ENCODE results near the gene TSPY1.
"Not testable (repeated sequence)": the region's sequence is repeated elsewhere in the genome, so short reads cannot be mapped to it uniquely, and the experiment has no call there.

GRCh38 chrY:9486967-9487366, 20.2 kb downstream of the TSPY1 start, which contains the start of gene TSPY9:
- not testable (repeated sequence) for TF ChIP-seq CTCF (IDR thresholded peaks at IDR 0.05); EZH2 (IDR thresholded peaks at IDR 0.05; ENCODE audit: borderline replicate concordance, insufficient read depth, low read depth, low read length, poor library complexity, severe bottlenecking)
